GM19467 (cell line): ENCODE results near the gene TNFRSF6B.

Experiments used
- ATAC-seq: cut with Tn5 transposase; IDR thresholded peaks from one replicate; pipeline ENCODE4 v1.9.1; 2021; ENCODE audit warnings: mild to moderate bottlenecking, moderate library complexity; ENCODE audit not compliant: unreplicated experiment

Gene TNFRSF6B

GRCh38 chr20:63682384-63683139 is 13.9 kb upstream of the TNFRSF6B start:
- ATAC-seq = no peak

GRCh38 chr20:63685269-63686026 is 11.0 kb upstream of the TNFRSF6B start:
- no peak for ATAC-seq

- no peak for ATAC-seq
These were observed 10.4 kb upstream of the TNFRSF6B start for GRCh38 chr20:63686094-63686491.

- no peak for ATAC-seq
These were observed 9.7 kb upstream of the TNFRSF6B start for GRCh38 chr20:63686492-63687321.

- no peak for ATAC-seq
These were observed 8.9 kb upstream of the TNFRSF6B start for GRCh38 chr20:63687419-63688178.

GRCh38 chr20:63688228-63689045 is 8.0 kb upstream of the TNFRSF6B start:
- ATAC-seq = no peak

GRCh38 chr20:63689046-63690002 is 7.1 kb upstream of the TNFRSF6B start:
- ATAC-seq = no peak

- ATAC-seq = no peak
These were observed 6.2 kb upstream of the TNFRSF6B start for GRCh38 chr20:63690003-63690897.

GRCh38 chr20:63690898-63691710 is 5.3 kb upstream of the TNFRSF6B start:
- no peak for ATAC-seq

GRCh38 chr20:63691711-63692435 is 4.6 kb upstream of the TNFRSF6B start:
- no peak for ATAC-seq

GRCh38 chr20:63692436-63693082 is 3.9 kb upstream of the TNFRSF6B start:
- ATAC-seq = no peak

- ATAC-seq = no peak
These were observed 3.2 kb upstream of the TNFRSF6B start for GRCh38 chr20:63693083-63693732.

- ATAC-seq = no peak
These were observed 2.5 kb upstream of the TNFRSF6B start for GRCh38 chr20:63693733-63694583.
